OCI-LY7 (cell line): ENCODE measurements around the gene GM2A. TPM values are rescaled to one million over a fixed set of nuclear protein-coding genes. Genes with fewer than 3 reads are reported as not detected.
"Not testable (repeated sequence)": the region's sequence is repeated elsewhere in the genome, so short reads cannot be mapped to it uniquely, and the experiment has no call there.

Source experiments
- BruUV-seq: library from RNA; stranded (reverse); fragments of 400-500 nt; replicated peaks from 2 replicates; lab custom pipeline; 2021; lab: Mats Ljungman, UMichigan
- CTCF ChIA-PET: fragments of 300-600 bp; sonication (Branson Sonifier 250); formaldehyde crosslinking; loops from one replicate; lab custom pipeline; 2022; ENCODE audit warnings: antibody characterized with exemption; ENCODE audit not compliant: unreplicated experiment; lab: Charles Lee
- POLR2A ChIA-PET: fragments of 300-600 bp; sonication (Branson Sonifier 250); formaldehyde crosslinking; loops from one replicate; lab custom pipeline; 2022; ENCODE audit warnings: antibody characterized with exemption; lab: Charles Lee
- DNase-seq: peaks from one replicate; pipeline ENCODE4 v3.0.0-alpha.2; 2015; ENCODE audit warnings: low spot score
- H2AFZ ChIP-seq: fragments of 200-600 bp; sonication (generic), shearing (Covaris generic); 2 replicates; pipeline ENCODE4 v1.6.1; 2014; ENCODE audit warnings: mild to moderate bottlenecking, antibody characterized with exemption, low read length, moderate library complexity
- H3K27ac ChIP-seq: fragments of 200-600 bp; sonication (generic); 2 replicates; pipeline ENCODE4 v1.5.1; 2014; ENCODE audit warnings: mixed run types, low read depth, mild to moderate bottlenecking, moderate library complexity, low read length, inconsistent platforms; ENCODE audit not compliant: poor library complexity, severe bottlenecking
- H3K36me3 ChIP-seq: fragments of 200-600 bp; sonication (generic); 2 replicates; pipeline ENCODE4 v1.6.1; 2014; ENCODE audit warnings: mild to moderate bottlenecking, antibody characterized with exemption, low read length, moderate library complexity, mixed read lengths; ENCODE audit not compliant: insufficient read depth
- H3K4me1 ChIP-seq: fragments of 200-600 bp; sonication (generic); 2 replicates; pipeline ENCODE4 v1.5.1; 2014; ENCODE audit warnings: mild to moderate bottlenecking, low read length; ENCODE audit not compliant: insufficient read depth, poor library complexity, severe bottlenecking
- H3K4me2 ChIP-seq: fragments of 200-600 bp; sonication (generic); 2 replicates; pipeline ENCODE4 v1.6.1; 2014; ENCODE audit warnings: mild to moderate bottlenecking, low read length
- H3K4me3 ChIP-seq: fragments of 200-600 bp; sonication (generic); 2 replicates; pipeline ENCODE4 v1.5.1; 2014; ENCODE audit warnings: mild to moderate bottlenecking, low read depth, low read length; ENCODE audit not compliant: poor library complexity, severe bottlenecking
- H3K79me2 ChIP-seq: fragments of 200-600 bp; sonication (generic); 2 replicates; pipeline ENCODE4 v1.6.1; 2016; ENCODE audit warnings: low read depth, mild to moderate bottlenecking, low read length, moderate library complexity, mixed read lengths; ENCODE audit not compliant: insufficient read depth
- H3K9me2 ChIP-seq: fragments of 200-600 bp; sonication (generic); 2 replicates; pipeline ENCODE4 v1.6.1; 2016; ENCODE audit warnings: mild to moderate bottlenecking, low read length, mixed read lengths; ENCODE audit not compliant: insufficient read depth
- H3K9me3 ChIP-seq: fragments of 200-600 bp; sonication (generic); 2 replicates; pipeline ENCODE4 v1.6.1; 2014; ENCODE audit warnings: mild to moderate bottlenecking, mixed run types, low read length, mixed read lengths
- H4K20me1 ChIP-seq: fragments of 200-600 bp; sonication (generic); 2 replicates; pipeline ENCODE4 v1.6.1; 2014; ENCODE audit warnings: mild to moderate bottlenecking, antibody characterized with exemption, low read length, moderate library complexity, mixed read lengths; ENCODE audit not compliant: insufficient read depth
- CTCF ChIP-seq: fragments of 200-600 bp; sonication (generic); conservative IDR thresholded peaks from 2 replicates; pipeline ENCODE4 v1.5.1; 2014; ENCODE audit warnings: mild to moderate bottlenecking, antibody characterized with exemption, low read length, moderate library complexity, mixed read lengths
- EZH2phosphoT487 ChIP-seq: fragments of 200-600 bp; sonication (generic); IDR thresholded peaks from 2 replicates; pipeline ENCODE4 v1.6.1; 2018; ENCODE audit warnings: low read depth, borderline replicate concordance, mild to moderate bottlenecking, mixed run types, antibody characterized with exemption, low read length, moderate library complexity, mixed read lengths
- intact Hi-C: fragments of 100-400 bp; cut with micrococcal nuclease; formaldehyde crosslinking; loops from one replicate; pipeline ENCODE4 v1.10.0; 2022; ENCODE audit not compliant: unreplicated experiment
- total RNA-seq, 2 experiments: library from RNA; depleted of rRNA in 1 of 2; stranded (reverse); fragments of >200 nt in 1 of 2; shearing (Covaris generic) in 1 of 2; gene quantifications; 2 replicates each; pipeline ENCODE4 v1.2.3, GENCODE V29; 2014 to 2022

Gene GM2A
- total RNA-seq, 2 experiments from 2014 or later, result 52.4 to 64.5 TPM

- no peak overlapping the region; the same call in 1 of the 2 replicates for H2AFZ ChIP-seq
- H3K4me1 ChIP-seq, result peaks cover 87% of the 10 kb centered on the region
- TF ChIP-seq EZH2phosphoT487 (no peak), CTCF (no peak)
- no peaks in the 10 kb centered on the region for H3K36me3 ChIP-seq
- no peaks in the 10 kb centered on the region for H3K9me2 ChIP-seq
- no peaks in the 10 kb centered on the region for H3K9me3 ChIP-seq
- peak; percentile 78 for DNase-seq
- BruUV-seq, result no TSS peak
- H4K20me1 ChIP-seq, result no peaks in the 10 kb centered on the region
- H3K27ac ChIP-seq, result peak overlapping the region; percentile 96
- intact Hi-C loops, result loop anchor here (1.0 kb wide), 2 partner anchors 10 to 20 kb away; partner anchors contain the start of gene CCDC69
- CTCF ChIA-PET, result interaction anchor here (0.6 to 1.8 kb wide), 10 partner anchors 10 to 108 kb away, joined by 3 to 18 read pairs (median 3); partner anchors contain the start of genes CCDC69 and GM2A
- H3K4me2 ChIP-seq, result peak overlapping the region; percentile 87
- POLR2A ChIA-PET, result interaction anchor here (0.9 to 13.2 kb wide), 11 partner anchors 17 to 109 kb away, joined by 3 to 272 read pairs (median 5); partner anchors contain the start of genes CCDC69 and GM2A
- no peaks in the 10 kb centered on the region for H3K79me2 ChIP-seq
- H3K4me3 ChIP-seq, result peak overlapping the region; percentile 57
Measured at GRCh38 chr5:151234476-151235238, 18.3 kb upstream of the GM2A start.

- H3K4me3 ChIP-seq, result peak overlapping the region; percentile 57
- BruUV-seq, H4K20me1 ChIP-seq, H2AFZ ChIP-seq, DNase-seq, H3K79me2 ChIP-seq, intact Hi-C loops, H3K9me2 ChIP-seq, H3K9me3 ChIP-seq, H3K36me3 ChIP-seq: not testable (repeated sequence)
- CTCF ChIA-PET, result interaction anchor here (0.6 to 1.8 kb wide), 6 partner anchors 12 to 23 kb away, joined by 3 to 18 read pairs (median 4); partner anchors contain the start of genes CCDC69 and GM2A
- peak overlapping the region; percentile 96 for H3K27ac ChIP-seq
- POLR2A ChIA-PET, result interaction anchor here (0.9 to 13.2 kb wide), 9 partner anchors 17 to 110 kb away, joined by 3 to 272 read pairs (median 6); partner anchors contain the start of genes CCDC69 and GM2A
- peaks cover 92% of the 10 kb centered on the region for H3K4me1 ChIP-seq
- peak overlapping the region; percentile 87 for H3K4me2 ChIP-seq
Measured at GRCh38 chr5:151235239-151235571, 17.8 kb upstream of the GM2A start.

- Histone ChIP-seq H3K79me2 (no peaks in the 10 kb centered on the region), H3K27ac (peak overlapping the region; percentile 33), H3K9me2 (no peaks in the 10 kb centered on the region), H3K4me1 (peaks cover 89% of the 10 kb centered on the region), H3K36me3 (no peaks in the 10 kb centered on the region), H3K9me3 (no peaks in the 10 kb centered on the region), H3K4me3 (no peak overlapping the region), H4K20me1 (no peaks in the 10 kb centered on the region), H2AFZ (no peak overlapping the region), H3K4me2 (0 out of 2 replicates have a peak overlapping the region, but pooled peaks have one; percentile 10)
- POLR2A ChIA-PET, result interaction anchor here (0.7 to 13.2 kb wide), 9 partner anchors 9 to 113 kb away, joined by 3 to 272 read pairs (median 6); partner anchors contain the start of genes CCDC69 and GM2A
- DNase-seq, result no peak
- BruUV-seq, result no TSS peak
- intact Hi-C loops, result no loop called here
- TF ChIP-seq EZH2phosphoT487 (no peak), CTCF (no peak)
- CTCF ChIA-PET, result no interaction called here
Measured at GRCh38 chr5:151236888-151237287, 16.1 kb upstream of the GM2A start.
